Measurements from ENCODE around the gene ELOVL2.

Gene ELOVL2

GRCh38 chr6:10972196-10972595 lies 71.9 kb downstream of the ELOVL2 start:
- Histone ChIP-seq H4K20me1 (ENCODE audit: insufficient read depth) (no peaks in the 10 kb centered on the region), H3K4me1 (ENCODE audit: low read depth, poor library complexity, severe bottlenecking) (no peaks in the 10 kb centered on the region), H3K27ac (no peak overlapping the region), H3K79me2 (ENCODE audit: insufficient read depth, low read depth) (no peaks in the 10 kb centered on the region), H3K4me3 (IDR thresholded peaks at IDR 0.05; ENCODE audit: insufficient read depth, low read depth, low read length) (no peak overlapping the region), H3K9ac (no peak overlapping the region), H3K4me2 (no peak overlapping the region), H2AFZ (ENCODE audit: low read depth) (no peak overlapping the region), H3K27me3 (ENCODE audit: insufficient read depth, low read depth) (no peaks in the 10 kb centered on the region), H3K36me3 (ENCODE audit: insufficient read depth) (no peaks in the 10 kb centered on the region; the same call in 1 of the 2 replicates)
- no peak for TF ChIP-seq CTCF (conservative IDR thresholded peaks at IDR 0.05; ENCODE audit: low read depth, low read length)

GRCh38 chr6:10970731-10971130 lies 73.4 kb downstream of the ELOVL2 start:
- Histone ChIP-seq H3K27me3 (ENCODE audit: insufficient read depth, low read depth) (no peaks in the 10 kb centered on the region), H4K20me1 (ENCODE audit: insufficient read depth) (no peaks in the 10 kb centered on the region), H3K9ac (no peak overlapping the region), H2AFZ (ENCODE audit: low read depth) (no peak overlapping the region), H3K4me2 (no peak overlapping the region), H3K4me3 (IDR thresholded peaks at IDR 0.05; ENCODE audit: insufficient read depth, low read depth, low read length) (no peak overlapping the region), H3K4me1 (ENCODE audit: low read depth, poor library complexity, severe bottlenecking) (no peaks in the 10 kb centered on the region), H3K36me3 (ENCODE audit: insufficient read depth) (no peaks in the 10 kb centered on the region; the same call in 1 of the 2 replicates), H3K27ac (no peak overlapping the region), H3K79me2 (ENCODE audit: insufficient read depth, low read depth) (no peaks in the 10 kb centered on the region)
- no peak for TF ChIP-seq CTCF (conservative IDR thresholded peaks at IDR 0.05; ENCODE audit: low read depth, low read length)

GRCh38 chr6:10968776-10969175 lies 75.3 kb downstream of the ELOVL2 start:
- H3K4me2 ChIP-seq = no peak overlapping the region

GRCh38 chr6:10964684-10965083 lies 79.4 kb downstream of the ELOVL2 start:
- H3K36me3 ChIP-seq (ENCODE audit: insufficient read depth) = no peaks in the 10 kb centered on the region; the same call in 1 of the 2 replicates
- H3K79me2 ChIP-seq (ENCODE audit: insufficient read depth, low read depth) = no peaks in the 10 kb centered on the region
- H2AFZ ChIP-seq (ENCODE audit: low read depth) = no peak overlapping the region
- H3K4me1 ChIP-seq (ENCODE audit: low read depth, poor library complexity, severe bottlenecking) = peaks cover 37% of the 10 kb centered on the region
- no peak overlapping the region; the same call in 1 of the 2 replicates for H3K27ac ChIP-seq
- H3K9ac ChIP-seq = no peak overlapping the region
- H3K27me3 ChIP-seq (ENCODE audit: insufficient read depth, low read depth) = no peaks in the 10 kb centered on the region
- no peak overlapping the region for H3K4me3 ChIP-seq (IDR thresholded peaks at IDR 0.05; ENCODE audit: insufficient read depth, low read depth, low read length)
- peak overlapping the region; percentile 52 for H3K4me2 ChIP-seq
- TF ChIP-seq CTCF (conservative IDR thresholded peaks at IDR 0.05; ENCODE audit: low read depth, low read length) = no peak
- no peaks in the 10 kb centered on the region for H4K20me1 ChIP-seq (ENCODE audit: insufficient read depth)

More at GRCh38 chr6:10968776-10969175, 75.3 kb downstream of the ELOVL2 start:
- TF ChIP-seq CTCF (conservative IDR thresholded peaks at IDR 0.05; ENCODE audit: low read depth, low read length) = no peak
- no peaks in the 10 kb centered on the region for H3K79me2 ChIP-seq (ENCODE audit: insufficient read depth, low read depth)
- H3K4me3 ChIP-seq (IDR thresholded peaks at IDR 0.05; ENCODE audit: insufficient read depth, low read depth, low read length) = no peak overlapping the region
- no peaks in the 10 kb centered on the region; the same call in 1 of the 2 replicates for H3K36me3 ChIP-seq (ENCODE audit: insufficient read depth)
- H3K27ac ChIP-seq = no peak overlapping the region
- no peaks in the 10 kb centered on the region for H4K20me1 ChIP-seq (ENCODE audit: insufficient read depth)
- H3K9ac ChIP-seq = no peak overlapping the region
- peaks cover 18% of the 10 kb centered on the region for H3K4me1 ChIP-seq (ENCODE audit: low read depth, poor library complexity, severe bottlenecking)
- no peaks in the 10 kb centered on the region for H3K27me3 ChIP-seq (ENCODE audit: insufficient read depth, low read depth)
- no peak overlapping the region for H2AFZ ChIP-seq (ENCODE audit: low read depth)

All from KMS-11 (cell line).